ENCODE results near the gene LRCH1.

DNA sequence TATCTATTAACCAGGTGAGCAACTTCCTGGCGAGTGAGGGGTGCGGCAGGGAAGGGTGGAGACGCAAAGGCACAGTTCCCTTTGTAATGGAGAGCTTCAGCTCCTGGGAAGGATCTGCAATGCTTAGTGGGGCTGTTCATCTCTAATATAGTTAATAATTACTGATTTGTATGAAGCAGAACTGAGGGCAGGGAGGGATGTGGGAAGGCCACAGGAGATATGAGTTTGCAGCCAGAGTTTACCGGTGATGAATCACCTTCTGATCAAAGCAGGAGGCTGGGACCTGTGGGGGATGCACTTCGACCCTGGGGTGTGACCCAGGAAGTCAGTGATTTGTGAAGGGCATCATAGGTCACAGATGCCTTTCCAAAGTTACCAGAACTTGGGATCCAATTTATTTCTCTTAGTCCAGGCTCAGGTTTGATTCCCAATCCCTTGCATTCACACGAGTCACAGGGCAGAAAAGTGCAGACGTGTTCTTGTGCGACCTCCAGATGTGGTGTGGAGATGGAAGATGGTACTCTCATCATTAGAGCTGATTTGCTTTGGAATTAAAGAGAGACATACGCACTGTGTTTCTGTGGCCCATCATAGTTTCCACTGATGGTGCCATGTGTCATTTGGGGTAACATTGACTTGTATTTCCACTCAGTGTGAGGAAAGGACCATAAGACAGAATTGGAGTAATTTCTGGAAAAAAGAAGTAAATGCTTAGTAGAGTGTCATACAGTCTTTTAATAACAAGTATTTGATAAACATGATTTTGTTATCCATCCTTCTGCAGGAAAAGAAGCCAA is 55.0 kb downstream of the LRCH1 start:
- TF ChIP-seq, protein P1, sequence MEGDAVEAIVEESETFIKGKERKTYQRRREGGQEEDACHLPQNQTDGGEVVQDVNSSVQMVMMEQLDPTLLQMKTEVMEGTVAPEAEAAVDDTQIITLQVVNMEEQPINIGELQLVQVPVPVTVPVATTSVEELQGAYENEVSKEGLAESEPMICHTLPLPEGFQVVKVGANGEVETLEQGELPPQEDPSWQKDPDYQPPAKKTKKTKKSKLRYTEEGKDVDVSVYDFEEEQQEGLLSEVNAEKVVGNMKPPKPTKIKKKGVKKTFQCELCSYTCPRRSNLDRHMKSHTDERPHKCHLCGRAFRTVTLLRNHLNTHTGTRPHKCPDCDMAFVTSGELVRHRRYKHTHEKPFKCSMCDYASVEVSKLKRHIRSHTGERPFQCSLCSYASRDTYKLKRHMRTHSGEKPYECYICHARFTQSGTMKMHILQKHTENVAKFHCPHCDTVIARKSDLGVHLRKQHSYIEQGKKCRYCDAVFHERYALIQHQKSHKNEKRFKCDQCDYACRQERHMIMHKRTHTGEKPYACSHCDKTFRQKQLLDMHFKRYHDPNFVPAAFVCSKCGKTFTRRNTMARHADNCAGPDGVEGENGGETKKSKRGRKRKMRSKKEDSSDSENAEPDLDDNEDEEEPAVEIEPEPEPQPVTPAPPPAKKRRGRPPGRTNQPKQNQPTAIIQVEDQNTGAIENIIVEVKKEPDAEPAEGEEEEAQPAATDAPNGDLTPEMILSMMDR (IDR thresholded peaks at IDR 0.05), result no peak
- no peak for TF ChIP-seq EZH2phosphoT487 (IDR thresholded peaks at IDR 0.05)
